H9 (cell line): Measurements from ENCODE around the gene THAP2. TPM values are rescaled to one million over a fixed set of nuclear protein-coding genes. Genes with fewer than 3 reads are reported as not detected.

ENCODE experiments used
- DNase-seq: peaks from one replicate; pipeline ENCODE4 v3.0.0-alpha.2; 2017
- H2AFZ ChIP-seq: one replicate; pipeline ENCODE4 v1.6.1; 2013; ENCODE audit warnings: mild to moderate bottlenecking, low read length, control low read depth, moderate library complexity
- H2AK5ac ChIP-seq: 2 replicates; pipeline ENCODE4 v1.6.1; 2013; ENCODE audit warnings: low read length, control low read depth, mixed read lengths; ENCODE audit not compliant: insufficient read length
- H2BK120ac ChIP-seq: one replicate; pipeline ENCODE4 v1.6.1; 2013; ENCODE audit warnings: low read depth, mild to moderate bottlenecking, low read length, control low read depth, inconsistent platforms; ENCODE audit not compliant: poor library complexity, severe bottlenecking
- H2BK12ac ChIP-seq: 2 replicates; pipeline ENCODE4 v1.6.1; 2013; ENCODE audit warnings: low read length, control low read depth, mixed read lengths, low read depth; ENCODE audit not compliant: insufficient read length
- H2BK15ac ChIP-seq: 2 replicates; pipeline ENCODE4 v1.6.1; 2013; ENCODE audit warnings: low read depth, low read length, control low read depth
- H2BK20ac ChIP-seq: one replicate; pipeline ENCODE4 v1.6.1; 2013; ENCODE audit warnings: low read depth, mild to moderate bottlenecking, low read length, control low read depth, inconsistent platforms; ENCODE audit not compliant: poor library complexity, severe bottlenecking
- H2BK5ac ChIP-seq: 2 replicates; pipeline ENCODE4 v1.6.1; 2013; ENCODE audit warnings: low read length, control low read depth, mixed read lengths; ENCODE audit not compliant: insufficient read length
- H3K14ac ChIP-seq: 2 replicates; pipeline ENCODE4 v1.6.1; 2013; ENCODE audit warnings: low read length, control low read depth; ENCODE audit not compliant: insufficient read depth
- H3K18ac ChIP-seq: 2 replicates; pipeline ENCODE4 v1.6.1; 2013; ENCODE audit warnings: low read depth, mild to moderate bottlenecking, mixed read lengths, low read length, control low read depth; ENCODE audit not compliant: insufficient read length
- H3K23ac ChIP-seq: 2 replicates; pipeline ENCODE4 v1.6.1; 2013; ENCODE audit warnings: low read length, control low read depth, mixed read lengths, low read depth; ENCODE audit not compliant: insufficient read length
- H3K23me2 ChIP-seq: 2 replicates; pipeline ENCODE4 v1.6.1; 2013; ENCODE audit warnings: low read depth, mild to moderate bottlenecking, mixed read lengths, low read length, control low read depth; ENCODE audit not compliant: insufficient read length, poor library complexity, severe bottlenecking
- H3K27ac ChIP-seq: 2 replicates; pipeline ENCODE4 v1.5.1; 2013; ENCODE audit warnings: low read length, control low read depth, mixed read lengths, low read depth; ENCODE audit not compliant: insufficient read length
- H3K27me3 ChIP-seq: 2 replicates; pipeline ENCODE4 v1.6.1; 2013; ENCODE audit warnings: low read length, control low read depth, inconsistent platforms; ENCODE audit not compliant: insufficient read depth
- H3K4ac ChIP-seq: 2 replicates; pipeline ENCODE4 v1.6.1; 2013; ENCODE audit warnings: low read depth, mild to moderate bottlenecking, control low read depth, inconsistent platforms, low read length, moderate library complexity
- H3K4me1 ChIP-seq: 2 replicates; pipeline ENCODE4 v1.6.1; 2013; ENCODE audit warnings: low read length, control low read depth, inconsistent platforms; ENCODE audit not compliant: insufficient read depth
- H3K4me2 ChIP-seq: 2 replicates; pipeline ENCODE4 v1.6.1; 2013; ENCODE audit warnings: low read length, control low read depth, mixed read lengths; ENCODE audit not compliant: insufficient read length, insufficient read depth
- H3K56ac ChIP-seq: 2 replicates; pipeline ENCODE4 v1.6.1; 2013; ENCODE audit warnings: low read depth, mild to moderate bottlenecking, mixed read lengths, low read length, control low read depth; ENCODE audit not compliant: insufficient read length
- H3K79me1 ChIP-seq: 2 replicates; pipeline ENCODE4 v1.6.1; 2013; ENCODE audit warnings: low read depth, mild to moderate bottlenecking, moderate library complexity, low read length, control low read depth, inconsistent platforms; ENCODE audit not compliant: insufficient read depth, poor library complexity, severe bottlenecking
- H3K79me2 ChIP-seq: 2 replicates; pipeline ENCODE4 v1.6.1; 2013; ENCODE audit warnings: low read length, control low read depth, inconsistent platforms; ENCODE audit not compliant: insufficient read depth
- H3K9ac ChIP-seq: 2 replicates; pipeline ENCODE4 v1.6.1; 2013; ENCODE audit warnings: low read length, control low read depth, mixed read lengths; ENCODE audit not compliant: insufficient read length; ENCODE audit errors: extremely low read depth
- H3K9me3 ChIP-seq: one replicate; pipeline ENCODE4 v1.6.1; 2013; ENCODE audit warnings: low read depth, low read length, inconsistent platforms; ENCODE audit not compliant: control insufficient read depth
- H3T11ph ChIP-seq: one replicate; pipeline ENCODE4 v1.6.1; 2013; ENCODE audit warnings: mild to moderate bottlenecking, low read length, control low read depth, inconsistent platforms
- H4K20me1 ChIP-seq: one replicate; pipeline ENCODE4 v1.6.1; 2013; ENCODE audit not compliant: control insufficient read depth, insufficient read length, insufficient read depth
- H4K5ac ChIP-seq: 2 replicates; pipeline ENCODE4 v1.6.1; 2013; ENCODE audit warnings: low read depth, mild to moderate bottlenecking, mixed read lengths, low read length, control low read depth; ENCODE audit not compliant: insufficient read length
- H4K8ac ChIP-seq: replicated peaks from 2 replicates; pipeline ENCODE4 v1.6.1; 2013; ENCODE audit warnings: low read length, control low read depth, mixed read lengths, low read depth; ENCODE audit not compliant: insufficient read length
- H4K91ac ChIP-seq: 2 replicates; pipeline ENCODE4 v1.6.1; 2013; ENCODE audit warnings: low read depth, mild to moderate bottlenecking, moderate library complexity, mixed read lengths, low read length, control low read depth; ENCODE audit not compliant: insufficient read length
- H3K27ac Mint-ChIP-seq, 3 experiments: 2 replicates in 2 of 3; 3 replicates in 1 of 3; pipeline ENCODE4 v1.8.0; 2020 to 2021; ENCODE audit warnings: mixed read lengths in 3 of 3, mild to moderate bottlenecking in 1 of 3, moderate library complexity in 1 of 3
- H3K27me3 Mint-ChIP-seq: 2 replicates; pipeline ENCODE4 v1.8.0; 2021; ENCODE audit warnings: low read depth, mild to moderate bottlenecking, moderate library complexity, mixed read lengths
- H3K36me3 Mint-ChIP-seq, 3 experiments: 2 replicates in 2 of 3; 3 replicates in 1 of 3; pipeline ENCODE4 v1.8.0; 2020 to 2021; ENCODE audit warnings: low read depth in 3 of 3, mixed read lengths in 3 of 3; ENCODE audit not compliant: insufficient read depth in 1 of 3
- H3K4me1 Mint-ChIP-seq, 2 experiments: 2 replicates each; pipeline ENCODE4 v1.8.0; 2020; ENCODE audit warnings: mixed read lengths in 2 of 2
- H3K4me3 Mint-ChIP-seq, 2 experiments: 2 replicates in 1 of 2; 3 replicates in 1 of 2; pipeline ENCODE4 v1.8.0; 2020 to 2021; ENCODE audit warnings: mild to moderate bottlenecking in 2 of 2, mixed read lengths in 2 of 2, moderate library complexity in 1 of 2
- H3K9me3 Mint-ChIP-seq, 2 experiments: 2 replicates in 1 of 2; 3 replicates in 1 of 2; pipeline ENCODE4 v1.8.0; 2020; ENCODE audit warnings: mild to moderate bottlenecking in 2 of 2, mixed read lengths in 2 of 2, moderate library complexity in 1 of 2
- CTCF ChIP-seq: fragments of 200-600 bp; sonication (generic); conservative IDR thresholded peaks from 3 replicates; pipeline ENCODE4 v1.8.0; 2021; ENCODE audit warnings: antibody characterized with exemption, mild to moderate bottlenecking
- WGBS: extraction: QIAGEN DNeasy Blood & Tissue Kit; methylation state at CpG from one replicate; pipeline ENCODE4 v1.1.7; 2013; ENCODE audit warnings: missing lambda C conversion rate, low lambda C conversion rate, mixed read lengths; ENCODE audit not compliant: insufficient read length; ENCODE audit errors: extremely low coverage; 5-methylcytosine and 5-hydroxymethylcytosine counted together
- total RNA-seq: library from RNA; stranded (reverse); gene quantifications from 2 replicates; pipeline ENCODE4 v1.2.1, GENCODE V29; 2021

THAP2 gene
- total RNA-seq, 1 experiment from 2014 or later: 3.7 TPM

- no peaks in the 10 kb centered on the region for H3K4me1 ChIP-seq
- no peak overlapping the region for H2AK5ac ChIP-seq
- H3K18ac ChIP-seq: no peak overlapping the region
- DNase-seq: no peak
- Mint-ChIP-seq H3K27ac (no peak overlapping the region), H3K4me1 (no peaks in the 10 kb centered on the region), H3K27me3 (no peaks in the 10 kb centered on the region), H3K4me3 (no peak overlapping the region), H3K9me3 (no peaks in the 10 kb centered on the region), H3K36me3 (no peaks in the 10 kb centered on the region)
- no peaks in the 10 kb centered on the region for H3K27me3 ChIP-seq
- no peak overlapping the region for H3K4ac ChIP-seq
- no peaks in the 10 kb centered on the region for H4K20me1 ChIP-seq
- no peak overlapping the region for H3K4me2 ChIP-seq
- H4K91ac ChIP-seq: no peak overlapping the region
- no peak overlapping the region for H2BK15ac ChIP-seq
- H3K23ac ChIP-seq: no peak overlapping the region
- no peak for TF ChIP-seq CTCF
- no peak overlapping the region for H3K9ac ChIP-seq
- H2AFZ ChIP-seq: no peak overlapping the region
- H3K23me2 ChIP-seq: no peaks in the 10 kb centered on the region
- H4K5ac ChIP-seq: no peak overlapping the region
- no peaks in the 10 kb centered on the region for H3K79me2 ChIP-seq
- H3K14ac ChIP-seq: no peak overlapping the region
- H3K56ac ChIP-seq: no peak overlapping the region
- no peak overlapping the region for H2BK20ac ChIP-seq
- WGBS: no CpG with 5 or more reads among the region's 3 CpGs
- no peak overlapping the region for H4K8ac ChIP-seq
- H2BK120ac ChIP-seq: no peak overlapping the region
- no peaks in the 10 kb centered on the region for H3K9me3 ChIP-seq
- H3T11ph ChIP-seq: no peak overlapping the region
- H3K79me1 ChIP-seq: no peaks in the 10 kb centered on the region
- no peak overlapping the region for H2BK12ac ChIP-seq
- no peak overlapping the region for H2BK5ac ChIP-seq
- no peak overlapping the region for H3K27ac ChIP-seq
Measured at GRCh38 chr12:71725011-71725410, 60.9 kb downstream of the THAP2 start.
